HEK293 (cell line): ENCODE measurements around the gene IL5.

Source experiments
- CTCF ChIA-PET: fragments of 350-600 bp; formaldehyde crosslinking; extraction: SDS; loops from one replicate; lab custom pipeline; 2021; ENCODE audit warnings: antibody characterized with exemption; lab: Yijun Ruan, JAX
- POLR2A ChIA-PET: fragments of 300-600 bp; formaldehyde crosslinking; extraction: SDS; loops from one replicate; lab custom pipeline; 2020; ENCODE audit warnings: antibody characterized with exemption, inconsistent platforms; lab: Yijun Ruan, JAX
- H3K27ac ChIP-seq: fragments of 200-500 bp; sonication (Bioruptor generic); 2 replicates; pipeline ENCODE4 v1.5.1; 2014; ENCODE audit warnings: low read depth, low read length, control low read depth, inconsistent platforms; ENCODE audit errors: extremely low read depth
- H3K36me3 ChIP-seq, 2 experiments: fragments of 200-500 bp in 1 of 2; sonication (Bioruptor generic) in 1 of 2; 1 replicate in 1 of 2; 2 replicates in 1 of 2; pipeline ENCODE4 v1.5.1; 2014 to 2017; ENCODE audit warnings: inconsistent platforms in 2 of 2, low read length in 2 of 2; ENCODE audit not compliant: control insufficient read depth in 2 of 2, insufficient read depth in 1 of 2
- H3K4me1 ChIP-seq: fragments of 200-500 bp; sonication (Bioruptor generic); 2 replicates; pipeline ENCODE4 v1.5.1; 2014; ENCODE audit warnings: mild to moderate bottlenecking, low read length, inconsistent platforms; ENCODE audit not compliant: control insufficient read depth, insufficient read depth
- H3K4me3 ChIP-seq: 2 replicates; pipeline ENCODE4 v1.5.1; 2011; ENCODE audit warnings: low read depth, mild to moderate bottlenecking, control low read depth, low read length, moderate library complexity
- H3K9me3 ChIP-seq: fragments of 200-500 bp; sonication (Bioruptor generic); 2 replicates; pipeline ENCODE4 v1.5.1; 2014; ENCODE audit warnings: low read depth, low read length, inconsistent platforms; ENCODE audit not compliant: control insufficient read depth, insufficient read depth
- AEBP2 ChIP-seq: fragments of 450-650 bp; formaldehyde crosslinking; IDR thresholded peaks from 2 replicates; pipeline ENCODE4 v1.5.1; 2016; ENCODE audit warnings: missing biosample characterization, missing genetic modification characterization, borderline replicate concordance
- GLIS2 ChIP-seq: fragments of 450-650 bp; formaldehyde crosslinking; IDR thresholded peaks from 2 replicates; pipeline ENCODE4 v1.5.1; 2016; ENCODE audit warnings: missing biosample characterization, missing genetic modification characterization
- KLF1 ChIP-seq: fragments of 450-650 bp; formaldehyde crosslinking; IDR thresholded peaks from 2 replicates; pipeline ENCODE4 v1.5.1; 2016; ENCODE audit warnings: missing biosample characterization, missing genetic modification characterization
- KLF17 ChIP-seq: fragments of 450-650 bp; formaldehyde crosslinking; IDR thresholded peaks from 2 replicates; pipeline ENCODE4 v1.5.1; 2016; ENCODE audit warnings: missing biosample characterization, missing genetic modification characterization
- KLF9 ChIP-seq: fragments of 450-650 bp; formaldehyde crosslinking; IDR thresholded peaks from 2 replicates; pipeline ENCODE4 v1.5.1; 2016; ENCODE audit warnings: missing biosample characterization, missing genetic modification characterization, low read depth
- MZF1 ChIP-seq: fragments of 450-650 bp; formaldehyde crosslinking; IDR thresholded peaks from 2 replicates; pipeline ENCODE4 v1.5.1; 2017; ENCODE audit warnings: missing biosample characterization, missing genetic modification characterization, borderline replicate concordance
- OVOL3 ChIP-seq: fragments of 450-650 bp; formaldehyde crosslinking; IDR thresholded peaks from 2 replicates; pipeline ENCODE4 v1.5.1; 2016; ENCODE audit warnings: missing biosample characterization, missing genetic modification characterization
- REPIN1 ChIP-seq: fragments of 450-650 bp; formaldehyde crosslinking; IDR thresholded peaks from 2 replicates; pipeline ENCODE4 v1.5.1; 2017; ENCODE audit warnings: missing biosample characterization, missing genetic modification characterization, low read depth
- SCRT1 ChIP-seq: fragments of 450-650 bp; formaldehyde crosslinking; IDR thresholded peaks from 2 replicates; pipeline ENCODE4 v1.5.1; 2016; ENCODE audit warnings: missing biosample characterization, missing genetic modification characterization, borderline replicate concordance
- SCRT2 ChIP-seq: fragments of 450-650 bp; formaldehyde crosslinking; IDR thresholded peaks from 2 replicates; pipeline ENCODE4 v1.5.1; 2016; ENCODE audit warnings: missing biosample characterization, missing genetic modification characterization
- ZBTB21 ChIP-seq: fragments of 450-650 bp; formaldehyde crosslinking; IDR thresholded peaks from 2 replicates; pipeline ENCODE4 v1.5.1; 2017; ENCODE audit warnings: missing biosample characterization, missing genetic modification characterization
- ZBTB48 ChIP-seq: fragments of 450-650 bp; formaldehyde crosslinking; IDR thresholded peaks from 2 replicates; pipeline ENCODE4 v1.5.1; 2016; ENCODE audit warnings: missing biosample characterization, missing genetic modification characterization
- ZBTB7A ChIP-seq: fragments of 450-650 bp; formaldehyde crosslinking; IDR thresholded peaks from 2 replicates; pipeline ENCODE4 v1.5.1; 2016; ENCODE audit warnings: low read depth, missing biosample characterization, missing genetic modification characterization
- ZEB2 ChIP-seq: fragments of 450-650 bp; formaldehyde crosslinking; IDR thresholded peaks from 2 replicates; pipeline ENCODE4 v1.5.1; 2016; ENCODE audit warnings: missing biosample characterization, missing genetic modification characterization
- ZFP3 ChIP-seq: fragments of 450-650 bp; formaldehyde crosslinking; IDR thresholded peaks from 2 replicates; pipeline ENCODE4 v1.5.1; 2016; ENCODE audit warnings: low read depth, missing biosample characterization, missing genetic modification characterization
- ZNF112 ChIP-seq: fragments of 450-650 bp; formaldehyde crosslinking; IDR thresholded peaks from 2 replicates; pipeline ENCODE4 v1.5.0; 2017; ENCODE audit warnings: missing biosample characterization, missing genetic modification characterization
- ZNF121 ChIP-seq: fragments of 450-650 bp; formaldehyde crosslinking; IDR thresholded peaks from 2 replicates; pipeline ENCODE4 v1.5.1; 2016; ENCODE audit warnings: missing biosample characterization, missing genetic modification characterization
- ZNF138 ChIP-seq: fragments of 450-650 bp; formaldehyde crosslinking; IDR thresholded peaks from 2 replicates; pipeline ENCODE4 v1.5.1; 2016; ENCODE audit warnings: missing biosample characterization, missing genetic modification characterization, borderline replicate concordance
- ZNF155 ChIP-seq: fragments of 450-650 bp; formaldehyde crosslinking; IDR thresholded peaks from 2 replicates; pipeline ENCODE4 v1.5.1; 2016; ENCODE audit warnings: missing biosample characterization, missing genetic modification characterization
- ZNF169 ChIP-seq: fragments of 450-650 bp; formaldehyde crosslinking; IDR thresholded peaks from 2 replicates; pipeline ENCODE4 v1.5.1; 2016; ENCODE audit warnings: missing biosample characterization, missing genetic modification characterization
- ZNF174 ChIP-seq: fragments of 450-650 bp; formaldehyde crosslinking; IDR thresholded peaks from 2 replicates; pipeline ENCODE4 v1.5.0; 2017; ENCODE audit warnings: missing biosample characterization, mild to moderate bottlenecking, missing genetic modification characterization
- ZNF211 ChIP-seq: fragments of 450-650 bp; formaldehyde crosslinking; IDR thresholded peaks from 2 replicates; pipeline ENCODE4 v1.5.1; 2016; ENCODE audit warnings: low read depth, missing biosample characterization, missing genetic modification characterization
- ZNF223 ChIP-seq: fragments of 450-650 bp; formaldehyde crosslinking; IDR thresholded peaks from 2 replicates; pipeline ENCODE4 v1.5.1; 2016; ENCODE audit warnings: missing biosample characterization, missing genetic modification characterization
- ZNF335 ChIP-seq: fragments of 450-650 bp; formaldehyde crosslinking; conservative IDR thresholded peaks from 2 replicates; pipeline ENCODE4 v1.5.1; 2016; ENCODE audit warnings: missing biosample characterization, missing genetic modification characterization
- ZNF350 ChIP-seq: fragments of 450-650 bp; formaldehyde crosslinking; IDR thresholded peaks from 2 replicates; pipeline ENCODE4 v1.5.0; 2017; ENCODE audit warnings: missing biosample characterization, mild to moderate bottlenecking, missing genetic modification characterization
- ZNF423 ChIP-seq: fragments of 450-650 bp; formaldehyde crosslinking; IDR thresholded peaks from 2 replicates; pipeline ENCODE4 v1.5.1; 2016; ENCODE audit warnings: missing biosample characterization, missing genetic modification characterization
- ZNF473 ChIP-seq: fragments of 450-650 bp; formaldehyde crosslinking; IDR thresholded peaks from 2 replicates; pipeline ENCODE4 v1.5.1; 2017; ENCODE audit warnings: missing biosample characterization, missing genetic modification characterization
- ZNF530 ChIP-seq: fragments of 450-650 bp; formaldehyde crosslinking; IDR thresholded peaks from 2 replicates; pipeline ENCODE4 v1.5.1; 2016; ENCODE audit warnings: low read depth, missing biosample characterization, missing genetic modification characterization
- ZNF560 ChIP-seq: fragments of 450-650 bp; formaldehyde crosslinking; IDR thresholded peaks from 2 replicates; pipeline ENCODE4 v1.5.1; 2017; ENCODE audit warnings: missing biosample characterization, missing genetic modification characterization, borderline replicate concordance
- ZNF623 ChIP-seq: fragments of 450-650 bp; formaldehyde crosslinking; IDR thresholded peaks from 2 replicates; pipeline ENCODE4 v1.5.1; 2016; ENCODE audit warnings: missing biosample characterization, missing genetic modification characterization
- ZNF692 ChIP-seq: fragments of 450-650 bp; formaldehyde crosslinking; IDR thresholded peaks from 2 replicates; pipeline ENCODE4 v1.5.1; 2016; ENCODE audit warnings: missing biosample characterization, missing genetic modification characterization
- ZNF701 ChIP-seq: fragments of 450-650 bp; formaldehyde crosslinking; IDR thresholded peaks from 2 replicates; pipeline ENCODE4 v1.5.1; 2016; ENCODE audit warnings: missing biosample characterization, missing genetic modification characterization
- ZNF785 ChIP-seq: fragments of 450-650 bp; formaldehyde crosslinking; IDR thresholded peaks from 2 replicates; pipeline ENCODE4 v1.5.1; 2016; ENCODE audit warnings: missing biosample characterization, missing genetic modification characterization
- ZSCAN5A ChIP-seq: fragments of 450-650 bp; formaldehyde crosslinking; IDR thresholded peaks from 2 replicates; pipeline ENCODE4 v1.5.1; 2016; ENCODE audit warnings: missing biosample characterization, missing genetic modification characterization

IL5 gene

GRCh38 chr5:132557478-132558172 lies 14.3 kb upstream of the IL5 start:
- peaks cover 19 to 32% of the 10 kb centered on the region in 2 experiments for H3K36me3 ChIP-seq
- H3K4me1 ChIP-seq = peaks cover 2% of the 10 kb centered on the region; the same call in 1 of the 2 replicates
- H3K4me3 ChIP-seq = peak overlapping the region; percentile 77
- peak overlapping the region; percentile 64 for H3K27ac ChIP-seq
- no peaks in the 10 kb centered on the region for H3K9me3 ChIP-seq
- ChIA-PET POLR2A (interaction anchor here (1.1 to 1.9 kb wide), 2 partner anchors 13 to 61 kb away, joined by 3 to 8 read pairs; no protein-coding TSS in a partner anchor), CTCF (no interaction called here)
- TF ChIP-seq ZNF350 (tag by site-specific recombination) = no peak
- TF ChIP-seq ZFP3 = no peak
- no peak for TF ChIP-seq ZNF112 (tag by site-specific recombination)
- no peak for TF ChIP-seq ZNF155
- peak; percentile 54; the same call in 1 of the 2 replicates for TF ChIP-seq ZNF335 (tag by site-specific recombination)
- TF ChIP-seq ZNF211 (tag by site-specific recombination) = no peak
- no peak for TF ChIP-seq ZNF701 (tag by site-specific recombination)
- no peak for TF ChIP-seq ZNF121
- no peak for TF ChIP-seq ZNF623 (tag by site-specific recombination)
- no peak for TF ChIP-seq ZNF473 (tag by site-specific recombination)
- TF ChIP-seq GLIS2 = no peak
- TF ChIP-seq ZNF692 = no peak
- no peak for TF ChIP-seq AEBP2 (tag by site-specific recombination)
- TF ChIP-seq ZBTB7A (tag by site-specific recombination) = no peak
- no peak for TF ChIP-seq ZNF785
- no peak for TF ChIP-seq MZF1 (tag by site-specific recombination)
- no peak for TF ChIP-seq ZNF223 (tag by site-specific recombination)
- TF ChIP-seq ZNF530 (tag by site-specific recombination) = no peak
- peak; percentile 95 for TF ChIP-seq SCRT2 (tag by site-specific recombination)
- no peak for TF ChIP-seq OVOL3
- no peak for TF ChIP-seq ZEB2
- no peak for TF ChIP-seq ZBTB21
- TF ChIP-seq REPIN1 (tag by site-specific recombination) = no peak
- TF ChIP-seq ZNF560 = no peak
- no peak for TF ChIP-seq ZNF169 (tag by site-specific recombination)
- TF ChIP-seq ZSCAN5A (tag by site-specific recombination) = no peak
- peak; percentile 79; the same call in 1 of the 2 replicates for TF ChIP-seq SCRT1 (tag by site-specific recombination)
- no peak for TF ChIP-seq KLF17 (tag by site-specific recombination)
- no peak for TF ChIP-seq ZBTB48
- no peak for TF ChIP-seq KLF9 (tag by site-specific recombination)
- TF ChIP-seq ZNF423 (tag by site-specific recombination) = no peak
- no peak for TF ChIP-seq ZNF138 (tag by site-specific recombination)
- no peak for TF ChIP-seq ZNF174 (tag by site-specific recombination)
- TF ChIP-seq KLF1 (tag by site-specific recombination) = peak; percentile 23
